ENCODE data around the gene TAAR8.
"Not testable (repeated sequence)": the region's sequence is repeated elsewhere in the genome, so short reads cannot be mapped to it uniquely, and the experiment has no call there.

The TAAR8 gene

DNA sequence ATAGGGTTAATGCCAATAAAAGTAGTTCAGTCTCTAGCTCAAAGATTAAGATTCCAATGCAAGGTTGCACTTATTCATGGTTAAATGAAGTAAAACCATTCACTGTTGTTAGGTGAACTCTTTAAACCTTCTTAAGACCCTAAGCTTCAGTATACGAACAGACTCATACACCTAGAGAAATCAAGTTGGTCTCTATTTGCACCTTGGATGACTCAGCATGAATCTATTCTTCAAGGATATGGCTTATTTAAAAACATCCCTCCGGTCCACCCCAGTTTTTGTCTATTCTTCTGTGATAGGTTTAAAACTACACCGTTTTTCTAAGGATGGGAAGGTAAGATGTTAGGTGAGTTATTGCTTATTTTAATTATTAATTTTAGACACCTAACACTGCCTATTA lies 15.3 kb upstream of the TAAR8 start:
- POLR2A ChIA-PET: no interaction called here
- CTCF ChIA-PET: interaction anchor here (1.2 to 2.2 kb wide), 2 partner anchors 10 to 262 kb away, joined by 5 to 7 read pairs; partner anchors contain the start of gene SLC18B1

DNA sequence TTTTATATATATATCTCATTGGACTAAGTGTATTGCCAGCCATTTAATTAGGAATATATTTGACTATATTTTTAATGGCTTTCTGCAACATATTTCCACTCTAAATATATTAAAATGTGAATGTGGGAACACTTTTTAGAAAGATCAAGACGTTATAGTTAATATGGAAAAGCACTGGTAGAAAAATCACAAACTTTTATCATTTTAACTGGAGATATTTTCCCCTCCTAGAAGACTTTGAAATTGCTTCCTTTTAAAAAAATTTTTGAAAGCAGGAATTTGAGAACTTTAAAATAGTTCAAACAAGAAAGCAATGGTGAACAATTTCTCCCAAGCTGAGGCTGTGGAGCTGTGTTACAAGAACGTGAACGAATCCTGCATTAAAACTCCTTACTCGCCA lies 14.5 kb upstream of the TAAR8 start, which contains the start of gene TAAR9:
TAAR9 (plus strand) TSS at position 301 of the 400 bp plus-strand sequence; CDS start at position 314, 13 bp downstream.
- ChIA-PET CTCF (interaction anchor here (1.2 to 6.9 kb wide), 3 partner anchors 7 to 261 kb away, joined by 5 to 46 read pairs (median 7); partner anchors contain the start of gene SLC18B1), POLR2A (no interaction called here)
- TF ChIP-seq, protein P1, sequence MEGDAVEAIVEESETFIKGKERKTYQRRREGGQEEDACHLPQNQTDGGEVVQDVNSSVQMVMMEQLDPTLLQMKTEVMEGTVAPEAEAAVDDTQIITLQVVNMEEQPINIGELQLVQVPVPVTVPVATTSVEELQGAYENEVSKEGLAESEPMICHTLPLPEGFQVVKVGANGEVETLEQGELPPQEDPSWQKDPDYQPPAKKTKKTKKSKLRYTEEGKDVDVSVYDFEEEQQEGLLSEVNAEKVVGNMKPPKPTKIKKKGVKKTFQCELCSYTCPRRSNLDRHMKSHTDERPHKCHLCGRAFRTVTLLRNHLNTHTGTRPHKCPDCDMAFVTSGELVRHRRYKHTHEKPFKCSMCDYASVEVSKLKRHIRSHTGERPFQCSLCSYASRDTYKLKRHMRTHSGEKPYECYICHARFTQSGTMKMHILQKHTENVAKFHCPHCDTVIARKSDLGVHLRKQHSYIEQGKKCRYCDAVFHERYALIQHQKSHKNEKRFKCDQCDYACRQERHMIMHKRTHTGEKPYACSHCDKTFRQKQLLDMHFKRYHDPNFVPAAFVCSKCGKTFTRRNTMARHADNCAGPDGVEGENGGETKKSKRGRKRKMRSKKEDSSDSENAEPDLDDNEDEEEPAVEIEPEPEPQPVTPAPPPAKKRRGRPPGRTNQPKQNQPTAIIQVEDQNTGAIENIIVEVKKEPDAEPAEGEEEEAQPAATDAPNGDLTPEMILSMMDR (IDR thresholded peaks at IDR 0.05; ENCODE audit: insufficient read depth, low read length, missing control alignments): no peak
- no peak for DNase-seq (ENCODE audit: low read depth, low spot score)
- H3K4me3 ChIP-seq (ENCODE audit: low read depth, low read length): no peak within 1 kb of the TSS

More for the DNA sequence above, 15.3 kb upstream of the TAAR8 start:
- TF ChIP-seq, protein P1 (IDR thresholded peaks at IDR 0.05; ENCODE audit: insufficient read depth, low read length, missing control alignments): no peak
- DNase-seq (ENCODE audit: low read depth, low spot score): no peak
- no peak overlapping the region for H3K4me3 ChIP-seq (ENCODE audit: low read depth, low read length)

DNA sequence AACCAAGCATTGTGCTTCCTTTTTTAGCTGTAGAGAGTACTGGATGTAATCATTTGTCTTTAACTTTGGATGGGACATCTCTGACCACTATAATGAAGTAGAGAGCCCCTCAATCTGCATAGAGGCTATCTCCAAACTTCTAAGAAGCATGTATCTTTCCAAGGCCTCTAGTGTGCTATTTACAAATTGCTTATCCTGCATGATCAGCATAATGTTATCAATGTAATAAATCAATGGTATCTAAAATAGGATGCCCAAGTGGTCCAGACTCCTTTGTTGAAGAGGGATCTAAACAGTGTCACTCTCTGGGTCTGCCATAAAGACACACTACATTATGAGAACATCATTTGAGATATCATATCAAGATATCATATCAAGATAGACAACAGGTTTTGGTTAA lies 7.6 kb upstream of the TAAR8 start:
- no peak for DNase-seq (ENCODE audit: low read depth, low spot score)
- CTCF ChIA-PET: interaction anchor here (6.9 kb wide), 1 partner anchor 14 kb away, joined by 46 read pairs; no protein-coding TSS in a partner anchor
- POLR2A ChIA-PET: no interaction called here
- no peak overlapping the region for H3K4me3 ChIP-seq (ENCODE audit: low read depth, low read length)
- TF ChIP-seq, protein P1 (IDR thresholded peaks at IDR 0.05; ENCODE audit: insufficient read depth, low read length, missing control alignments): no peak

DNA sequence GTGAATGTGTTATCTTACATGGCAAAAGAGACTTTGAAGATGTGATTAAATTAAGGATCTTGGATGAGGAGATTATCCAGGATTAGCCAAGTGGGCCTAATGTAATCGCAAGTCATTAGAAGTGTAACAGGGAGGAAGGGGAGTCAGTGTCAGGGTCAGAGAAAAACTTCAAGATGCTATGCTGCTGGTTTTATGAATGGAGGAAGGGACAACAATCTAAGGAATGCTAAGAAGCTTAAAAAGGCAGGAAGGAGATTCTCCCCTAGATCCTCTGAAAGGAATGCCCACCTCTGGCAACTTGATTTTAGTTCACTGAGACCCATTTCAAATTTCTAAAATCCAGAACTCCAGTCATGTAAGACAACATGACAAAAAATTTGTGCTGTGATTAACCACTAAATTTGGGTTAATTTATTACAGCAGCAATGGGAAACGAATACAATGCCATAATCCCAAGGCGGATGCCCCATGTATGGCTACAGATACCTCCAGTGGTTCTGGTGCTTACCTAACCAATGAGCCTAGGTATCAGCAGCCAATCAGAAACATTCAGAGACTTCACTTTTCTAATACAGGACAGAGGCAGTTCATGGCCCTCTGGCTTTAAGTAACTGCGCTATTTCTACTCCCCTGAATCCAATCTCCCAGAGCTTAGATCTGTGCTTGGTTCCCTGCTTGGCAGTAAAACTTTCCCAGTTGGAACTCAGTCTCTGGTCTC lies 3.6 kb upstream of the TAAR8 start:
- H3K4me3 ChIP-seq (ENCODE audit: low read depth, low read length): no peak overlapping the region
- DNase-seq (ENCODE audit: low read depth, low spot score): no peak
- ChIA-PET POLR2A (no interaction called here), CTCF (interaction anchor here (1.4 kb wide), 1 partner anchor 19 kb away, joined by 3 read pairs; no protein-coding TSS in a partner anchor)
- TF ChIP-seq, protein P1 (IDR thresholded peaks at IDR 0.05; ENCODE audit: insufficient read depth, low read length, missing control alignments): no peak

DNA sequence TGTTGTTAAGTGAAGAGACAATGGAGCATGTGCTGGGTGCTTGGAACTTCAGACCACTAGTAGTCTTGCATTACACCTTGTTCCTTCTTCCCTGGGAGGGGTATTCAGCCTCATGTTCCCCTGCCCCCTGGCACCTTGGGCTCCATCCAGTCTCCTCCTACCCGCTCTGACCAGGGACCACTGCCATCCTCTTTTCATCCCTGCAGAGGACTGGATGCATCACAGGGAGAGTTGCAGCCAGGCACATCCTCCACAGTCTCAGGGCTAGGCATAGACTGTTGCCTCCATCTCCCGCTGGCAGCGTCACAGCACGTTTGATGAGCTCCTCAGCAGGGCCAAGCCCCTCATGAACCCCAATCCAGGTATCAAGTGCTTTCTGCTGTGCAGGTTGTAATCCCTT lies 1.3 kb upstream of the TAAR8 start:
- TF ChIP-seq, protein P1 (IDR thresholded peaks at IDR 0.05; ENCODE audit: insufficient read depth, low read length, missing control alignments): no peak
- POLR2A ChIA-PET: no interaction called here
- CTCF ChIA-PET: no interaction called here

DNA sequence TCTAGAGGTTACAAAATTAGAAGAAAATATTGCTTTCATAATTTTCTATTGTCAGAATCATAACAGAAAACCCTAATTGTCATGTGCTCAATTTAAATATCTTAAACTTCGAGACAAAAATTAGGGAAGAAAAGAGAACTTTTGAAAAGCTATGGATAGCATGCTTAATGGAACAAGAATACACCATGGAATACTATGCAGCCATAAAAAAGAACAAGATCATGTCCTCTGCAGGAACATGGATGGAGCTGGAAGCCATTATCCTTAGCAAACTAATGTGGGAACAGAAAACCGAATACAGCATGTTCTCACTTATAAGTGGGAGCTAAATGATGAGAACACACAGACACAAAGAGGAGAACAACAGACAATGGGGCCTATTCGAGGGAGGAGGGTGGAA lies 7.6 kb downstream of the TAAR8 start:
- POLR2A ChIA-PET; H3K4me3 ChIP-seq (ENCODE audit: low read depth, low read length); DNase-seq (ENCODE audit: low read depth, low spot score): not testable (repeated sequence)
- CTCF ChIA-PET: interaction anchor here (1.2 kb wide), 1 partner anchor 29 kb away, joined by 3 read pairs; no protein-coding TSS in a partner anchor

More for the DNA sequence above, 1.3 kb upstream of the TAAR8 start:
- H3K4me3 ChIP-seq (ENCODE audit: low read depth, low read length): no peak overlapping the region
- DNase-seq (ENCODE audit: low read depth, low spot score): no peak
